Liver (tissue), 9 donors: ENCODE measurements around the gene CTSE. TPM values are rescaled to one million over a fixed set of nuclear protein-coding genes. Genes with fewer than 3 reads are reported as not detected.

Experiments used
- DNase-seq: peaks from one replicate; pipeline ENCODE4 v3.0.0-alpha.2; 2017; ENCODE audit warnings: low spot score
- H3K27ac ChIP-seq, 2 donors: one replicate each; pipeline ENCODE4 v1.7.0; 2013; ENCODE audit warnings: inconsistent platforms in 2 of 2, low read length in 2 of 2, control low read depth in 1 of 2, low read depth in 1 of 2, mild to moderate bottlenecking in 1 of 2
- H3K27me3 ChIP-seq, 4 donors: one replicate each; pipeline versions ENCODE4 v1.6.1 to v1.7.0; 2013; ENCODE audit warnings: low read length in 3 of 4, inconsistent platforms in 1 of 4, mild to moderate bottlenecking in 1 of 4, moderate library complexity in 1 of 4; ENCODE audit not compliant: control insufficient read depth in 4 of 4, insufficient read depth in 4 of 4
- H3K36me3 ChIP-seq, 4 donors: one replicate each; pipeline versions ENCODE4 v1.6.1 to v1.7.0; 2013; ENCODE audit warnings: low read length in 3 of 4, mild to moderate bottlenecking in 3 of 4, low read depth in 1 of 4, moderate library complexity in 1 of 4; ENCODE audit not compliant: control insufficient read depth in 4 of 4, insufficient read depth in 3 of 4
- H3K4me1 ChIP-seq, 4 donors: one replicate each; pipeline versions ENCODE4 v1.6.1 to v1.7.0; 2013; ENCODE audit warnings: low read length in 3 of 4, mild to moderate bottlenecking in 3 of 4, moderate library complexity in 1 of 4; ENCODE audit not compliant: control insufficient read depth in 4 of 4, insufficient read depth in 4 of 4
- H3K4me3 ChIP-seq, 3 donors: one replicate each; pipeline versions ENCODE4 v1.6.1 to v1.7.0; 2013; ENCODE audit warnings: low read length in 3 of 3, control low read depth in 1 of 3, low read depth in 1 of 3, mild to moderate bottlenecking in 1 of 3
- H3K9ac ChIP-seq, 2 donors: one replicate each; pipeline ENCODE4 v1.7.0; 2013; ENCODE audit warnings: low read length in 2 of 2, mild to moderate bottlenecking in 2 of 2, moderate library complexity in 2 of 2, control low read depth in 1 of 2, low read depth in 1 of 2
- H3K9me3 ChIP-seq, 4 donors: one replicate each; pipeline versions ENCODE4 v1.6.1 to v1.7.0; 2013; ENCODE audit warnings: low read length in 3 of 4; ENCODE audit not compliant: control insufficient read depth in 4 of 4
- ATF3 ChIP-seq: IDR thresholded peaks from 2 replicates; pipeline ENCODE4 v1.6.1; 2016; ENCODE audit warnings: antibody characterized with exemption
- CTCF ChIP-seq: fragments of 150-350 bp; IDR thresholded peaks from 2 replicates; pipeline ENCODE4 v1.5.1; 2017; ENCODE audit warnings: improper control_type of control experiment, low read depth, low read length; ENCODE audit not compliant: missing input control
- FOXA1 ChIP-seq: IDR thresholded peaks from 2 replicates; pipeline ENCODE4 v1.6.1; 2016; ENCODE audit warnings: antibody characterized with exemption
- FOXA2 ChIP-seq: IDR thresholded peaks from 2 replicates; pipeline ENCODE4 v1.6.1; 2016; ENCODE audit warnings: antibody characterized with exemption
- GABPA ChIP-seq, 2 donors: IDR thresholded peaks in 1 of 2; conservative IDR thresholded peaks in 1 of 2; 2 replicates each; pipeline ENCODE4 v1.6.1; 2016; ENCODE audit warnings: antibody characterized with exemption in 2 of 2, mild to moderate bottlenecking in 1 of 2, moderate library complexity in 1 of 2
- HNF4A ChIP-seq, 2 donors: conservative IDR thresholded peaks; 2 replicates each; pipeline ENCODE4 v1.6.1; 2016; ENCODE audit warnings: antibody characterized with exemption in 2 of 2, mild to moderate bottlenecking in 2 of 2
- HNF4G ChIP-seq: IDR thresholded peaks from 2 replicates; pipeline ENCODE4 v1.6.1; 2016; ENCODE audit warnings: antibody characterized with exemption
- JUND ChIP-seq, 2 donors: IDR thresholded peaks; 2 replicates each; pipeline ENCODE4 v1.6.1; 2016; ENCODE audit warnings: antibody characterized with exemption in 2 of 2
- MAX ChIP-seq: IDR thresholded peaks from 2 replicates; pipeline ENCODE4 v1.6.1; 2016; ENCODE audit warnings: antibody characterized with exemption
- NR2F2 ChIP-seq: IDR thresholded peaks from 2 replicates; pipeline ENCODE4 v1.6.1; 2016; ENCODE audit warnings: antibody characterized with exemption
- RAD21 ChIP-seq, 2 donors: IDR thresholded peaks; 2 replicates each; pipeline ENCODE4 v1.6.1; 2016; ENCODE audit warnings: antibody characterized with exemption in 2 of 2, mild to moderate bottlenecking in 2 of 2
- REST ChIP-seq: IDR thresholded peaks from 2 replicates; pipeline ENCODE4 v1.6.1; 2016; ENCODE audit warnings: antibody characterized with exemption, mild to moderate bottlenecking
- RXRA ChIP-seq, 2 donors: IDR thresholded peaks; 2 replicates each; pipeline ENCODE4 v1.6.1; 2017 to 2018; ENCODE audit warnings: antibody characterized with exemption in 2 of 2, mild to moderate bottlenecking in 1 of 2
- SP1 ChIP-seq: IDR thresholded peaks from 2 replicates; pipeline ENCODE4 v1.6.1; 2018; ENCODE audit warnings: antibody characterized with exemption, mild to moderate bottlenecking
- TAF1 ChIP-seq: conservative IDR thresholded peaks from 2 replicates; pipeline ENCODE4 v1.6.1; 2016; ENCODE audit warnings: antibody characterized with exemption, mild to moderate bottlenecking
- YY1 ChIP-seq: IDR thresholded peaks from 2 replicates; pipeline ENCODE4 v1.6.1; 2016; ENCODE audit warnings: antibody characterized with exemption, mild to moderate bottlenecking
- ZBTB33 ChIP-seq: IDR thresholded peaks from 2 replicates; pipeline ENCODE4 v1.6.1; 2016; ENCODE audit warnings: antibody characterized with exemption
- WGBS: extraction: QIAGEN DNeasy Blood & Tissue Kit; methylation state at CpG from one replicate; pipeline ENCODE4 v1.1.7; 2013; 5-methylcytosine and 5-hydroxymethylcytosine counted together
- polyA plus RNA-seq, 2 donors: library from polyadenylated mRNA; stranded (reverse) in 1 of 2; unstranded in 1 of 2; fragments of 200-250 nt in 1 of 2; fragments of >200 nt in 1 of 2; fragmentation: Nextera tagmentation in 1 of 2; extraction: Ambion mirVana in 1 of 2; gene quantifications; one replicate each; pipeline versions ENCODE4 v1.2.1 to v1.2.3, GENCODE V29; 2013 to 2015
- total RNA-seq, 2 donors: library from RNA; depleted of rRNA; stranded (reverse); fragments of >200 nt; gene quantifications; one replicate each; pipeline ENCODE4 v1.2.3, GENCODE V29; 2014
- donor health status: healthy.
- donor health status: healthy.
- donor health status: healthy.
- donor health status: healthy.
- donor health status: healthy.

CTSE gene
- total and polyA plus RNA-seq, 4 donors, result under 0.01 to 32.8 (median 0.06) TPM

- Histone ChIP-seq H3K27me3 (no peaks in the 10 kb centered on the region), H3K36me3 (no peaks in the 10 kb centered on the region), H3K4me1 (no peaks in the 10 kb centered on the region), H3K9me3 (no peaks in the 10 kb centered on the region), H3K27ac (no peak overlapping the region), H3K9ac (no peak overlapping the region), H3K4me3 (no peak overlapping the region)
- no peak for DNase-seq
- WGBS, result 85% methylated on average over 6 of the region's 6 CpGs
- no peak for TF ChIP-seq FOXA2
- no peak for TF ChIP-seq GABPA (IDR thresholded peaks at IDR 0.05 in 1 of 2, conservative IDR thresholded peaks at IDR 0.05 in 1 of 2)
- TF ChIP-seq SP1, result no peak
- TF ChIP-seq JUND (IDR thresholded peaks at IDR 0.05), result no peak
- no peak for TF ChIP-seq CTCF
- TF ChIP-seq RAD21 (IDR thresholded peaks at IDR 0.05), result no peak
- TF ChIP-seq NR2F2, result no peak
- no peak for TF ChIP-seq ATF3
- TF ChIP-seq FOXA1, result no peak
- TF ChIP-seq ZBTB33, result no peak
- no peak for TF ChIP-seq RXRA (IDR thresholded peaks at IDR 0.05)
- TF ChIP-seq YY1, result no peak
- TF ChIP-seq REST, result no peak
- TF ChIP-seq MAX, result no peak
- TF ChIP-seq HNF4G, result no peak
- no peak for TF ChIP-seq HNF4A (conservative IDR thresholded peaks at IDR 0.05)
- TF ChIP-seq TAF1, result no peak
Observed at GRCh38 chr1:206013026-206013795, 10.5 kb downstream of the CTSE start.
